Lung (tissue), 12 donors: ENCODE measurements around the gene EFCAB11. TPM values are rescaled to one million over a fixed set of nuclear protein-coding genes. Genes with fewer than 3 reads are reported as not detected.
A peak's percentile ranks its signal among the peaks of the same experiment; 100 is the strongest.

Experiments
- ATAC-seq: fragments of 200-7000 bp; cut with Tn5 transposase; one replicate; pipeline ENCODE4 v1.9.1; 2020; ENCODE audit warnings: moderate number of reproducible peaks; ENCODE audit not compliant: insufficient read depth, low FRiP score
- DNase-seq, 3 donors: peaks; one replicate each; pipeline ENCODE4 v3.0.0-alpha.2; 2013 to 2017
- H3K27ac ChIP-seq, 2 donors: one replicate each; pipeline ENCODE4 v1.5.1; 2013; ENCODE audit warnings: mild to moderate bottlenecking in 2 of 2, moderate library complexity in 2 of 2, control low read depth in 1 of 2, inconsistent platforms in 1 of 2, low read depth in 1 of 2, low read length in 1 of 2
- H3K27me3 ChIP-seq, 3 donors: one replicate each; pipeline ENCODE4 v1.5.1; 2013; ENCODE audit warnings: low read length in 2 of 3; ENCODE audit not compliant: control insufficient read depth in 3 of 3, insufficient read depth in 3 of 3
- H3K36me3 ChIP-seq, 4 donors: one replicate each; pipeline ENCODE4 v1.5.1; 2013; ENCODE audit warnings: low read length in 4 of 4, mild to moderate bottlenecking in 1 of 4, moderate library complexity in 1 of 4; ENCODE audit not compliant: control insufficient read depth in 4 of 4, insufficient read depth in 4 of 4
- H3K4me1 ChIP-seq, 5 donors: one replicate each; pipeline ENCODE4 v1.5.1; 2013; ENCODE audit warnings: low read length in 5 of 5, mild to moderate bottlenecking in 2 of 5, moderate library complexity in 1 of 5; ENCODE audit not compliant: control insufficient read depth in 5 of 5, insufficient read depth in 5 of 5
- H3K4me3 ChIP-seq: one replicate; pipeline ENCODE4 v1.5.1; 2013; ENCODE audit warnings: mild to moderate bottlenecking, control low read depth, moderate library complexity
- H3K9ac ChIP-seq, 2 donors: one replicate each; pipeline ENCODE4 v1.5.1; 2013; ENCODE audit warnings: low read length in 2 of 2, control low read depth in 1 of 2; ENCODE audit not compliant: insufficient read depth in 1 of 2
- H3K9me3 ChIP-seq, 4 donors: one replicate each; pipeline ENCODE4 v1.5.1; 2013; ENCODE audit warnings: low read length in 3 of 4, mild to moderate bottlenecking in 1 of 4, moderate library complexity in 1 of 4; ENCODE audit not compliant: control insufficient read depth in 4 of 4, insufficient read depth in 3 of 4
- CTCF ChIP-seq: IDR thresholded peaks from 2 replicates; pipeline ENCODE4 v1.5.1; 2012; ENCODE audit warnings: mild to moderate bottlenecking; ENCODE audit errors: control extremely low read depth, extremely low read depth
- WGBS, 2 donors: extraction: QIAGEN DNeasy Blood & Tissue Kit; methylation state at CpG; one replicate each; pipeline ENCODE4 v1.1.7; 2013; 5-methylcytosine and 5-hydroxymethylcytosine counted together
- polyA plus RNA-seq, 2 donors: library from polyadenylated mRNA; stranded (reverse); fragments of 200-250 nt; gene quantifications; one replicate each; pipeline ENCODE4 v1.2.1, GENCODE V29; 2013
- total RNA-seq, 2 donors: library from RNA; depleted of rRNA in 1 of 2; stranded (reverse); fragments of >200 nt in 1 of 2; gene quantifications; one replicate each; pipeline ENCODE4 v1.2.1, GENCODE V29; 2014 to 2021
- donor health status: control.
- donor health status: control.
- donor health status: Bipolar disorder and iron deficiency.
- donor health status: healthy.
- donor health status: DM: yes; HTN: yes; CAD: no.

EFCAB11 gene
- total and polyA plus RNA-seq, 4 donors, result 2.9 to 13.0 (median 6.1) TPM

- Histone ChIP-seq H3K9me3 (no peaks in the 10 kb centered on the region), H3K4me3 (peak within 1 kb of the TSS; percentile 64), H3K27ac (peak within 1 kb of the TSS; percentile 90 to 92), H3K27me3 (no peaks in the 10 kb centered on the region), H3K9ac (peak within 1 kb of the TSS; percentile 84 to 85), H3K4me1 (peaks cover 0 to 30% (median 5%) of the 10 kb centered on the region in 5 donors), H3K36me3 (peaks cover 0 to 8% (median 1%) of the 10 kb centered on the region in 4 donors)
- 0 to 1% methylated on average over 77 to 84 of the region's 84 CpGs for WGBS, 2 donors
- peak; percentile 16 for TF ChIP-seq CTCF
- ATAC-seq (peak; percentile 94), DNase-seq (peak; percentile 96 to 98 (median 97))
These were observed 1.5 kb upstream of the EFCAB11 start, which contains the start of gene TDP1 for GRCh38 chr14:89955745-89956660. Gene TDP1 (plus strand): TSS chr14:89955927. CDS start chr14:89963115, 7,188 bp downstream.

- TF ChIP-seq CTCF, result no peak
- Histone ChIP-seq H3K27ac (peak overlapping the region; percentile 59 to 92), H3K9me3 (no peaks in the 10 kb centered on the region), H3K36me3 (peaks cover 0 to 8% (median 1%) of the 10 kb centered on the region in 4 donors), H3K4me1 (peaks cover 0 to 30% (median 5%) of the 10 kb centered on the region in 5 donors), H3K4me3 (peak overlapping the region; percentile 29), H3K27me3 (no peaks in the 10 kb centered on the region), H3K9ac (peak overlapping the region; percentile 20 to 26)
- ATAC-seq, result peak; percentile 2
- peak in 1 of 3 donors; percentile 77 for DNase-seq
- 4 to 5% methylated on average over 20 of the region's 20 CpGs for WGBS, 2 donors
These were observed 653 bp upstream of the EFCAB11 start for GRCh38 chr14:89955022-89955744.

- Histone ChIP-seq H3K27ac (no peak overlapping the region), H3K4me1 (peaks cover 0 to 30% (median 5%) of the 10 kb centered on the region in 5 donors), H3K4me3 (no peak overlapping the region), H3K9me3 (no peaks in the 10 kb centered on the region), H3K9ac (peak overlapping the region; percentile 91 to 92), H3K27me3 (no peaks in the 10 kb centered on the region), H3K36me3 (peaks cover 0 to 8% (median 1%) of the 10 kb centered on the region in 4 donors)
- 59 to 71% methylated on average over 1 of the region's 1 CpG for WGBS, 2 donors
- no peak for TF ChIP-seq CTCF
- ATAC-seq (no peak), DNase-seq (peak in 1 of 3 donors; percentile 1)
These were observed 928 bp downstream of the EFCAB11 start for GRCh38 chr14:89953602-89954001.
